Suprapubic skin (tissue), 4 donors: Measurements from ENCODE around the gene ALAS1. TPM values are rescaled to one million over a fixed set of nuclear protein-coding genes. Genes with fewer than 3 reads are reported as not detected.

Source experiments
- DNase-seq, 2 donors: peaks; one replicate each; pipeline ENCODE4 v3.0.0-alpha.2; 2019; ENCODE audit warnings: low spot score in 2 of 2
- H3K27ac ChIP-seq: fragments of 200-600 bp; sonication (generic); one replicate; pipeline ENCODE4 v1.5.1; 2019
- H3K27me3 ChIP-seq: fragments of 200-600 bp; sonication (generic); one replicate; pipeline ENCODE4 v1.5.1; 2019
- H3K36me3 ChIP-seq: fragments of 200-600 bp; sonication (generic); one replicate; pipeline ENCODE4 v1.5.1; 2019
- H3K4me1 ChIP-seq: fragments of 200-600 bp; sonication (generic); one replicate; pipeline ENCODE4 v1.5.1; 2019
- H3K4me3 ChIP-seq: fragments of 200-600 bp; sonication (generic); one replicate; pipeline ENCODE4 v1.5.1; 2019; ENCODE audit warnings: mild to moderate bottlenecking
- H3K9me3 ChIP-seq: fragments of 200-600 bp; sonication (generic); one replicate; pipeline ENCODE4 v1.5.1; 2019
- CTCF ChIP-seq, 2 donors: fragments of 200-600 bp in 1 of 2; fragments of 450-650 bp in 1 of 2; sonication (generic) in 1 of 2; IDR thresholded peaks; one replicate each; pipeline ENCODE4 v1.5.1; 2016 to 2019; ENCODE audit warnings: antibody characterized with exemption in 2 of 2, mild to moderate bottlenecking in 1 of 2, moderate library complexity in 1 of 2
- EP300 ChIP-seq: sonication (generic); formaldehyde crosslinking; IDR thresholded peaks from one replicate; pipeline ENCODE4 v1.6.1; 2017; ENCODE audit warnings: antibody characterized with exemption
- POLR2A ChIP-seq, 2 donors: fragments of 450-650 bp; IDR thresholded peaks; one replicate each; pipeline ENCODE4 v1.6.1; 2017; ENCODE audit warnings: antibody characterized with exemption in 2 of 2, mild to moderate bottlenecking in 2 of 2, moderate library complexity in 2 of 2
- POLR2AphosphoS5 ChIP-seq, 3 donors: sonication (generic); formaldehyde crosslinking; IDR thresholded peaks; one replicate each; pipeline ENCODE4 v1.6.1; 2017; ENCODE audit warnings: antibody characterized with exemption in 3 of 3
- WGBS: methylation state at CpG from one replicate; pipeline ENCODE4 v1.1.5; 2018; 5-methylcytosine and 5-hydroxymethylcytosine counted together
- total RNA-seq, 4 donors: library from RNA; depleted of rRNA; stranded (reverse); fragments of >200 nt; gene quantifications; one replicate each; pipeline ENCODE4 v1.1.0, GENCODE V29; 2016

ALAS1 gene
- total RNA-seq, 4 donors from 2014 or later = 28.8 to 54.4 (median 31.9) TPM

- TF ChIP-seq POLR2A (IDR thresholded peaks at IDR 0.05) (no peak), CTCF (IDR thresholded peaks at IDR 0.05) (no peak), POLR2AphosphoS5 (IDR thresholded peaks at IDR 0.05) (no peak), EP300 (no peak)
- WGBS = 75% methylated on average over 5 of the region's 5 CpGs
- Histone ChIP-seq H3K9me3 (no peaks in the 10 kb centered on the region), H3K27me3 (no peaks in the 10 kb centered on the region), H3K4me3 (no peak overlapping the region), H3K36me3 (peaks cover 36% of the 10 kb centered on the region), H3K4me1 (no peaks in the 10 kb centered on the region), H3K27ac (no peak overlapping the region)
- DNase-seq = no peak
Observed at GRCh38 chr3:52226229-52226817, 28.4 kb downstream of the ALAS1 start.

GRCh38 chr3:52227117-52227516, 29.2 kb downstream of the ALAS1 start:
- H3K27ac ChIP-seq = no peak overlapping the region
- DNase-seq = no peak
- H3K27me3 ChIP-seq = no peaks in the 10 kb centered on the region
- no peak overlapping the region for H3K4me3 ChIP-seq
- no peaks in the 10 kb centered on the region for H3K9me3 ChIP-seq
- H3K4me1 ChIP-seq = no peaks in the 10 kb centered on the region
- peaks cover 43% of the 10 kb centered on the region for H3K36me3 ChIP-seq
- no peak for TF ChIP-seq CTCF (IDR thresholded peaks at IDR 0.05)
- TF ChIP-seq POLR2A (IDR thresholded peaks at IDR 0.05) = no peak
- TF ChIP-seq EP300 = no peak
- TF ChIP-seq POLR2AphosphoS5 (IDR thresholded peaks at IDR 0.05) = no peak
- 73% methylated on average over 3 of the region's 4 CpGs for WGBS

DNA sequence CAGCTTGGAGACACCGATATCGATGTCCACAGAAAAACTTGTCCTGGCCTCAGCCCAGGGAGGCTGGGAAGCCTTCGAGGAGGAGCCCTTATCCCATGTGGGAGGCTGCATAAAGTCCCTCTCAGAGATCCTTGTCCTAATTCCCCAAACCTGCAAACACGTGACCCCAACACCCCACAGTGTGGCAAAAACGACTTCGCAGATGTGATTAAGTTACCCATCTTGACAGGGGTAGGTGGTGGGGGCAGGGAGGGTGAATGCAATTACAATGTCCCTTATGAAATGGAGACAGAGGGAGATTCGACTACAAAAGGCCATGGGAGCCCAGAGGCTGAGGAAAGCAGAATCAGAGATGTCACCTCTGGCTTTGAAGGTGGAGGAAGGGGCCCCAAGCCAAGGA, 29.8 kb downstream of the ALAS1 start:
- DNase-seq = no peak
- Histone ChIP-seq H3K4me1 (peaks cover under 1% of the 10 kb centered on the region), H3K36me3 (peaks cover 50% of the 10 kb centered on the region), H3K27ac (no peak overlapping the region), H3K9me3 (no peaks in the 10 kb centered on the region), H3K27me3 (no peaks in the 10 kb centered on the region), H3K4me3 (no peak overlapping the region)
- 86% methylated on average over 7 of the region's 7 CpGs for WGBS
- TF ChIP-seq EP300 (no peak), POLR2AphosphoS5 (IDR thresholded peaks at IDR 0.05) (no peak), CTCF (IDR thresholded peaks at IDR 0.05) (no peak), POLR2A (IDR thresholded peaks at IDR 0.05) (no peak)

- H3K4me3 ChIP-seq = no peak overlapping the region
- TF ChIP-seq EP300 (no peak), CTCF (IDR thresholded peaks at IDR 0.05) (no peak), POLR2A (IDR thresholded peaks at IDR 0.05) (no peak), POLR2AphosphoS5 (IDR thresholded peaks at IDR 0.05) (no peak)
- DNase-seq = no peak
- peaks cover 4% of the 10 kb centered on the region for H3K4me1 ChIP-seq
- H3K9me3 ChIP-seq = no peaks in the 10 kb centered on the region
- H3K27me3 ChIP-seq = no peaks in the 10 kb centered on the region
- H3K27ac ChIP-seq = no peak overlapping the region
- 89% methylated on average over 3 of the region's 10 CpGs for WGBS
- H3K36me3 ChIP-seq = peaks cover 54% of the 10 kb centered on the region
Observed at GRCh38 chr3:52228266-52228665, 30.3 kb downstream of the ALAS1 start.

GRCh38 chr3:52228751-52229291, 30.9 kb downstream of the ALAS1 start:
- H3K4me3 ChIP-seq = no peak overlapping the region
- H3K27ac ChIP-seq = no peak overlapping the region
- H3K36me3 ChIP-seq = peaks cover 54% of the 10 kb centered on the region
- no peaks in the 10 kb centered on the region for H3K27me3 ChIP-seq
- no peaks in the 10 kb centered on the region for H3K9me3 ChIP-seq
- no peak for DNase-seq
- H3K4me1 ChIP-seq = peaks cover 4% of the 10 kb centered on the region
- TF ChIP-seq CTCF (IDR thresholded peaks at IDR 0.05) (no peak), POLR2A (IDR thresholded peaks at IDR 0.05) (no peak), EP300 (no peak), POLR2AphosphoS5 (IDR thresholded peaks at IDR 0.05) (no peak)
- 89% methylated on average over 13 of the region's 21 CpGs for WGBS
